Measurements from ENCODE around the gene C17orf75.

DNA sequence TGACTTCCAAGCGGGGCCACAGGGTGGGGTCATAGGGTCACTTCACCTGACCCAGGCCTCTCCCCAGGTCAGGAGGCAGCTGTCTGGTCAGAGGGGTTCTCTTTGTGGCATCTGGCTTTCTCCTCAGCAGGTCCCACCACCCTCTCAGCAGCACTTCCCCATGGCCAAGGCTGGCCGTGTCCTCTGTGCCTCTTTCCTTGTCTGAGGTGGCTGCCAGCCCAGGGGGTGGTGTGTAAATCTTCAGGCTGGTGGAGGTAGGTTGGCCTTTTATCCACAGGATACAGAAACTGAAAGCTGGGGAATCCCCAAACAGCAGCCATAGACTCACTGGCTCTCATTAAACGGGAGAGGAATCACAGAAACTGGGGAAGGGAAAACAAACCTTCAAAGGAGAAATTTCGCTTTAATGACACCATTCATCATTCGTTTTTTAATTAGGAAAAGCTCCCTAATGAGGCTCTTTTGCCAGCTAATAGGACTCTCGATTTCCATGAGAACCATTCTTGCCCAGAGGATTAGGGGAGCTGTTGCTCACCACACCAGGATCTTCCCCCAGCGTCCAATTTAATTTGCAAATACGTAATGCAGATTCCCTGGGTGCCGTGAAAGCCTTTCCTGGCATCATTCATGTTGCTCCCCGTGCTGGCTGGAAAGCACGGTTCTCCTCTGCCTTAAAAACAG, 18.0 kb downstream of the C17orf75 start:
- TF ChIP-seq EZH2phosphoT487 (IDR thresholded peaks at IDR 0.05; ENCODE audit: borderline replicate concordance, low read depth, low read length) (no peak), CTCF (conservative IDR thresholded peaks at IDR 0.05; ENCODE audit: low read length) (no peak)
